ENCODE data around the gene DCTN3.

Gene DCTN3

DNA sequence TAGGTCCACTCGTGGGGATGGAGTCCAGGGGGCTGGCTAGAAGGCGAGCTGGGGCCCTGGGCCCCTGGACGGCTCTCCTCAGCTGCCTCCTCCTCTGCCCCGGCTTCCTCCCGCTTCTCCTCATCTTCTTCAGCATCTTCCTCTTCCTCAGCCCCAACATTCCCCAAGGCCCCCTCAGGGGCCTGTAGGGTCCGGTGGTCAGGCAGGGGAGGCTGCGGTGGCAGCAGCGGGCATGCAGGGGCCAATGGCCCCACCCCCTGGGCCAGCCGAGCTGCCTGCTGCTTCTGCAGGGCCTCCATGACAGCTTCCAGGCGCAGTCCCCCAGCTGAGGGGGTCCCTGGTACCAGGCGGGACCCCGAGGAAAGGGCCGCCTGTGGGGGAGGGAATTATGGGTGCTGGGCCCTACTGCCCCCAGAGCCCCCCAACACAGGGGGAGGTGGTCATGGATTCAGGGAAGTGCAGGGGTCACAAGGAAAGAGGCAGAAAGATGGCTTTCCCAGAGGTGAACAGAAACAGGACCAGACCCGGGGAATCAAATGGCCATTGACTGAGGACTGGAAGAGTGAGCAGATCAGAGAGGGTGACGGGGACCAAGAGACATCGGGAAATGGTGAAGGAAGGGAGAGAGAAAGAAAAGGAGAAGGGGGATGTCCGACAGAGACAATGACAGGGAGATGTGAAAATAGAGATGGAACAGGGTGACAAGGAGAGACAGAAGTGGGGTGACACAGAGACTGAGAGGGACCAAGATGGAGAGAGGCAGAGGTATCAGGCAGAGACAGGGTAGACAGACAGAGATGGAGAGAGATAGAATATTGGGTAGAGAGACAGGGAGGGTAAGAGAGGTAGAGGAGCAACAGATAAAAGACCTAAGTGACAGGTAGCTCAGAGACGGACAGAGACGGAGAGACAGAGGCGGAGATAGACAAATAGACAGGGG, 7.7 kb upstream of the DCTN3 start:
- no peak for DNase-seq (ENCODE audit: low read depth, low spot score)
- no peak overlapping the region for H3K4me3 ChIP-seq (ENCODE audit: low read length)

DNA sequence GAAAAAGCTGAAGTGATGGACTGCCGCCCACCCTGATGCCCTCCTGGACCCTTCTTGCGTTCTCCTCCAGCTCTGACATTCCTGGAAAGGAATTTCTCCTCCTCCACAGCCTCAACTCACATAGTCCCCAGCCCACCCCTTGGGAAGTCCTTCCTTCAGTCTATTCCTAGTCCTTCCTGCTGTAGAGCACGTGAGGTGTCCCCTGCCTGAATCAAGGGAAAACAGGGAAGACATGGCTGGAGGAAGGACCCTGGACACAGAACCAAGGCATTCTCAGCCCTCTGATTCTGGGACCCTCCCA, 4.8 kb upstream of the DCTN3 start:
- DNase-seq (ENCODE audit: low read depth, low spot score): no peak
- H3K4me3 ChIP-seq (ENCODE audit: low read length): no peak overlapping the region

DNA sequence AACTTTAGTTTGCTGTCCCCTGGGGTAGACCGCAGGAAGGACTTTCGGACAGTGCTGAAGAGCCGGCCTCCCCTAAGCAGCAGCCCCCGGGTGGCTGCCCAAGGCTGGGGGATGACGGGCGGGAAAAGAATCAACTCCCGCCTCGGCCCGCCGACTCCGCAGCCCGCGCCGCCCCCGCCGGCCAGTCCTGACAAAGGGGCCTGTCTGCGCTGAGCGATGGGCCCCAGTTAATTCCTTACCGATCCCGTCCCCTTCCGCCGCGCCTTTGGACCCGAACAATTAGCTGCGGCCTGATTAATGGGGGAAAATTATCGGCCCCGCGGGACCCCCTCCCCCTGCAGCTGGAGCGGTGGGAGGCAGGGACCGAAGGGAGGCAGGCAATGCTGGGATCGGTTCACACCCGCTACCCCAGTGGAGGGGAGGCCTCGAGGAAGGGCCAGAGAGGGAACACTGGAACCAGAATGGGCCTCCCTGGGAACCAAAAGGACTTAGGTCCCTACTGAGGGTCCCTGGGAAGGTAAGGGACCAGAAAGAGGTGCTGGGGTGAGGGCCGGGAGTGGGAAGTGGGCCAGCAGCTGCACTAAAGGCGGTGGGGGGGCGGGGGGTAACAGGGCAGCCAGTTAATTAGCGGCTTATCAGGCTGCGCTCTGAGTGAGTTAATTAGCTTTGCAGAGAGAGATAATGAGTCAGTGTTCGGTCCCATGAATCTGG, 4.3 kb upstream of the DCTN3 start:
- no peak for DNase-seq (ENCODE audit: low read depth, low spot score)

DNA sequence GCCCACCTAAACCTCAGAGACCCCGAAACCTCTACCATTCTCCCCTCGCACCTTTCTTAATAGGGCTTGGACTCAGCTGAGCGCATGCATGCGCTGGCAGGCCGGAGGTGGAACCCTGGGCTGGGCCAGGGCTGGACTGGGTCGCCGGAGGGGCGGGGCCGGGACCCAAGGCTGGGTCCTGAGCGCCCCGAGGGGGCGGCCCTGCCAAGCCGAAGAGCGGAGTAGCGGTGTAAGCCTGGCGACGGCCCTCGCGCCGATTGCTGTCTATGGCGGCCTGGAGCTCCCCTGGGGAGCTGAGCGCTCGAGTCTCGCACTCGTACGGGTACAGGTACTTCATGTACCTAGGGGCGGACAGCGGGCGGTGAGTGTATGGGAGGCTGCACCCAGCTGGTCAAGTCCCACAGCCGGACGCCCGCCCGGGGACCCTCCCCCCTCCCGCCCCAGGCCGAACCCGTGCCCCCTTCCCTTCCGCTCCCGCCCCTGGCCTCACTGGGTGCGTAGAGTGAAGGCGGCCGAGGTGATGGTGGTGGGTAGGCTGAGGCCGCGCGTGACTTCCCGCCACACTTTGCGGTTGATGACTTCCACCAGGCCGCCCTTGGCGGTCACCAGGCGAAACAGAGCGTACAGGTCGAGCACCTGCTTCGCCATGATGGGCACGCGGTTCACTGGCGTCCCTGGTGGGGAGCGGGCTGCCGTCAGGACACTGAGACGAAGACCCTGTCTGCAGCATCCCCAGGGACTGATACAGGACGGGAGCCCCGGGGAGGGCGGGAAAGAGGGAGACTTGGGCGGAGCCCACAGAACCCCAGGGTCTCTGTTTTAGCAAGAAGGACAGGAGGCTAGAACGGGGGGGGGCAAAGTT, 3.3 kb upstream of the DCTN3 start:
- DNase-seq (ENCODE audit: low read depth, low spot score): no peak
- H3K4me3 ChIP-seq (ENCODE audit: low read length): no peak overlapping the region

More for the DNA sequence above, 4.3 kb upstream of the DCTN3 start:
- H3K4me3 ChIP-seq (ENCODE audit: low read length): no peak overlapping the region

DNA sequence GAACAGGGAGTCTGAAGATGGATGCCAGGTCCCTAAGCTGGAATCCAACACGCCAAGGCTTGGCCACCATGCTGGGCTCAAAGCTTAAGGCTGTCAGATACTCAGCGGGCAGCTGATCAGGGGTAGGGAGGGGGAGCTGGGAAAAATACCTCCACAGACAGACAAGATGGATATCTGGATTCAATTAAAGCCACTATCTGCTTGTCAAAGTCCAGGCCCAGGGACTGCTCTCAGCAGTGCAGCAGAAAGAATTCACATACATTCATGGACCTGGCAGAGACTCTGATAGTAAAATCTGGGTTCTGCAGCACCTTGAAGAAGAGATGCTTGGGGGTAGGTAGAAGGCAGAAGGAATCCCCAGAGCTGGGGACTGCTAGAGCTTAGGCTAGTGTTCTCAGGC, 5.2 kb downstream of the DCTN3 start:
- no peak for DNase-seq (ENCODE audit: low read depth, low spot score)
- H3K4me3 ChIP-seq (ENCODE audit: low read length): no peak overlapping the region

DNA sequence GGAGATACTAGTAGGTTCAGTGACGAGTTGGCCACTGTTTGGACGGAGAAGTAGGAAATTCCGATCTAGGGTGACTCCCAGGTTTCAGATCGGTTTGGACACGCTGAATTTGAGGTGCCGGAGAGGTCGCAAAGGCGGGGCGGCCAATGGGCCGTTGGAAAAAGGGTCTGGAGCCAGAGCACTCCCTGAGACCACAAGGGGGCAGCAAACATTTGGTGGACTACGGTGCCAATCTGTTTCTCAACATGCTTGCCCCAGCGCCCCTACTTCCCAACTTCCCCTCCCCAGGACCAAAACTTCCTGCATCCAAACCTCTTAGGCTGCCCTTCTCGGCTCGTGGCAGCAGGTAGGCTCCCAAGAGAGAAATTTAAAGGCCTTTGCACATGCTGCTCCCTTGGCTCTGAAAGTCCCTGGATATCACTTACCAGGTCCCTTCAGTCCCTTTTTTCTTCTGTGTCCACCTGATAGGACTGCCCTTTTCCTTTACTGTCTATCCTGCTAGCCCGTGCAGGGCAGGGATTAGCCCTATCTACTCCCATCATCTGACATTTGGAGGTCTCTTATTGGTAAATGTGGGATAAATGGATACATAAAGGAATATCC, 7.4 kb downstream of the DCTN3 start:
- peak; percentile 54 for DNase-seq (ENCODE audit: low read depth, low spot score)

DNA sequence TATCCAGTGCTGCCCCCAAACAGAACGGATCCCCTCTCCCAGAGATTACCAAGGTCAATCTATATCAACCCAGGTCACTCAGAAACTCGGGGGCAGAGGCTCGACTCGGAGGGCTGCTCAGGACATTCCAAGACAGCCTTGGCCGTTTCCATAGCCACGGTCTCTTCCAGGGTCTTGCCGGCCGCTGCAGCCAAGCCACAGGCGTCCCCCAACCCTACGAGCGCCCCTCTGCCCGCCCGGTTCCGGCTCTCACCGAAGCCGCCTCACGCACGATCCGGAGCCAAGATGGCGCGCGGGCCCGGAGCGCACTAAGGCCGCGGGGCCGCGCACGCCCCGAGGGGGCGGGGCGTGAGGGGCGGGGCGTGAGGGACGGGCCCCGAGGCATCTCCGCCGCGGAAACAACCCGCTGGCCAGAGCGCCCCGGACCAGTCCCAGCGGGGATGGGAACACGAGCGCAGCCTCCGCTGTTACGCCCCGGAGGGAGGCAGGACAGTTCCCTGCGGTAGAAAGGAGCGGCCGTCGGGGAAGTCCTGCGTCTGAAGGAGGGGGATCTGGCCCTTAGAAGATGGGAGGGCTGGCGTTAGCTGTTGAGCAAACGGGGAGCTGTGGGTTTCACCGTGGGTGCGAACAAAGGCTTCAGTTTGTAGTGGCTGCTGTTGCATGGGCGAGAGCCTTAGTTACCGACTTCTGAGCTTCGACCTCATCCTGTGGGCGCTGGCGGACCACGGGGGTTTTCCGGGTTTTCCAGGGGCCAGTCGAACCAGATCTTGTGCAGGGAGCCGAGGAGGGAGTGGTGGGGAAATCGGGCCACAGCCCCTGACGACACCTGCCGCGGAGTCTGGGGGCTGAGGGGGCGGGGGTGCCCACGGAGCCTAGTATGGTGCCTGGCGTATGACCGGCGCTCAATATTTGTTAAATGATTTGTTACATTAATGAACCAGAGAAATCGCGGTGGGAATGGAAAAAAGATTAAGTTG, 8.2 kb downstream of the DCTN3 start, which contains the start of gene RPP25L:
Gene RPP25L (minus strand): TSS at position 287 of the 977 bp plus-strand sequence. CDS start 801 bp downstream, outside the sequence.
- peak within 1 kb of the TSS; percentile 94 for H3K4me3 ChIP-seq (ENCODE audit: low read length)
- peak; percentile 55 for DNase-seq (ENCODE audit: low read depth, low spot score)

More for the DNA sequence above, 7.4 kb downstream of the DCTN3 start:
- H3K4me3 ChIP-seq (ENCODE audit: low read length): peak overlapping the region; percentile 94

DNA sequence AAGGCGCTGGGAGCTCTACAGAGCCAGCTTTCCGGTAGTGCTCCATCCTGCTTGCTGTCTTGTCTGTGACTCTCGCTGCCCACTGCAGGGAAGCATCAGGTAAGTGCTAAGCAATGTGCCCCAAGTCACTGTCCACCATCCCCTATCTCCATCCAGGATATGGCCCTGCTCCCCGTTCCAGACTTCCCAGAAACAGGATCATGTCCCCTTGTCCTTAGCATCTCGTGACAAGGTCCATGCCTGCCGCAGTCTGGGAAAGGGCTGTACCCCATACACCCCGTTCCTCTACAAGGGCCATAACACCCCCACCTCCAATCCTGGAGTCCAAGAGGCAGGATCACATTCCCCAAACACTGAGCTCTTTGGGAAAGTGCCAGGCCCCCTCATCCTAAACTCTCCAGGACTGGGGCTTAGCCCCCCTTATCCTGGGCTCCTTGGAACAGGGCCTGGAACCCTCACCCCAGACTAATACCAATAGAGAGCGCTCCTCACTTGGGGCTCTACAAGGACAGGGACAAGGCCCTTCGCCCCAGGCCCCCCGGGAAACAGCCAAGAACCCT, 9.0 kb downstream of the DCTN3 start:
- H3K4me3 ChIP-seq (ENCODE audit: low read length): peak overlapping the region; percentile 94
- DNase-seq (ENCODE audit: low read depth, low spot score): no peak

DNA sequence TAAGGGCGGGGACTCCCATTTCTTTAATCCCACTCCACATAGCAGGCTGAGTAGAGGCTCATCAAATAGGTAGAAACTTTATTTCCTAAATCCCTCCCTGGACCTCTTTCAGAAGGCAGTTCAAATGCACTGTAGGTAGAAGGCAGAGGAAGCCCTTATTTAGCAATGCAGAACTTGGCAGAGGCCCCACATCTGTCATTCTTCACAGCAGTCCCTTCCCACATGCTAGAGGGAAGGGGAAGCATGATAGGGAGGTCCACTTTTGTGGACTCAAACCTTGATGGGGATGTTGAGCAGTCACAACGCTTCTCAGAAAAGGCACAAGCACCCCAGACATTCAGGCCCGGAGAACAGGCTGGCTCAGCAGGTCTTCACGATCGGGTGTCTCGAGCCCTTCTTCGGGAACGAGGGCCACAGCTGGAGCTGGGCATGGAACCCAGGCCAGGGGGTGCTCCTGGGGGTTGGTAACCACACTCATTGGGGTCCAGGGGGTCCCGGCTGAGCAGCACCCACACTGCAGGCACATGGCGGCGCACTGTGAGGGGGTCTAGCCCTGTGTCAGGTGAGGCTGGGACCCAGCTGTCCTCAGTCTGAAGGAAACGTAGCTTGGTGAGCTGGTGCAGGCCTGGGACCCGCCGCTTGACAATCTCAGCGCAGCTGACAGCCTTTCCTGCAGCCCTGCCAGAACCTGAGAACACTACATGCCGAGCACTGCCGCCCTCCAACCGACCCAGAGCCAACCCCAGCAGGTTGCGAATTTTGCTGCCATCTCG, 9.7 kb downstream of the DCTN3 start:
- H3K4me3 ChIP-seq (ENCODE audit: low read length): peak overlapping the region; percentile 94
- DNase-seq (ENCODE audit: low read depth, low spot score): no peak

DNA sequence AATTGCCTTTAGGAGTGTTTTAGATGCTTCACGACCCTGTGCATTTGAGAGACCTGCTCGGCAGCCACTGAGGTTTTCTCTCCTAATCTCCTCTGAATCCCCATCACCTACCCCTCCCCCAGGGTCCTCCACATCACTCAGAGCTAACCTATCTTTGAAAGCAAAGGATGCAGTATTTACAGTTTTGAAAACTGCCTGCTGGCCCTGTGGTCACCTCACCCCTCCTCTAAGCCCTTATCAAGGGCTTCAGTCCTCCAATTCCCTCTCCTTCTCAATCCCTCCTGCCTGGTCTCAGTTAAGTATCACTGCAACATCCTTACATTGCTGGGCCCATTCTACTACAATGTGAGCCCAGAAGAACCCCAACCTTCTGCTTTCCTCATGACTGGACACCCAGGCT, 13.0 kb downstream of the DCTN3 start:
- DNase-seq (ENCODE audit: low read depth, low spot score): no peak
- H3K4me3 ChIP-seq (ENCODE audit: low read length): no peak overlapping the region

DNA sequence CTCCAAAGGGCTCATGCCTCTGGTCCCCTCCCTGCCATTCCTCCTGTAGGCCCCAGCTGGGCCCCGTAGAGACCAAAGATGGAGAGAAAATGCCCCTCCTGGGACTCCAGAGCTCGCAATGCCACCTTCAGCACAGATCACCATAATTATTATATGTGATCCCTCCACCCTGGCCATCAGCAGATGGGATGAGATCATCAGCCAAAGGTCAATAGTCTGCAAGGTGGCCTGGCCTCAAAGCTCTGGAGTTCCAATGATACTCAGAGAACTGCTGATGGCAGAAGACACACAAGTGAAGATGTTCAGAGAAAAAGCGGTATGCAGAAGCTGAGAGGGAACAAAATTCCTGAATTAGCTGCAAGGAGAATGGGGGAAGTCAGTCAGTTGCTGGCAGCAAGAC, 13.4 kb downstream of the DCTN3 start:
- no peak overlapping the region for H3K4me3 ChIP-seq (ENCODE audit: low read length)
- no peak for DNase-seq (ENCODE audit: low read depth, low spot score)

DNA sequence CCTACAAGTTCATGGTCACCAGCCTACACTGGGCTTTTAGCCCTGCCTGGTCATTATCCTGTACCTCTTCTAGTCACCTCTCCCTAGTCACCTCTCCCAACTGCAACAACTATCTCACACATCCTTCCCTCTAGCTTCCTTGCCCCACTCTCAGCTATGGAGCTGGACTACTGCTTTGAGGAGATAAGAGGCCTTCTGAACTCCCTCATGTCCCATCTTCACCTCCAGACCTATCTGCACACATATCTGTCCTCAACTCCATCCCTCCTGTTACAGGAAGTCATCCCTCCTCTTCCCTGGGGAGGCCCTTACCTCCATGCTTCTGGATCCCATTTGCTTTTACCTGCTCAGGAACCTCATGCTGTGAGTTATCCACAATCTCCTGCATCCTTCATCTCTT, 14.1 kb downstream of the DCTN3 start:
- H3K4me3 ChIP-seq (ENCODE audit: low read length): no peak overlapping the region

DNA sequence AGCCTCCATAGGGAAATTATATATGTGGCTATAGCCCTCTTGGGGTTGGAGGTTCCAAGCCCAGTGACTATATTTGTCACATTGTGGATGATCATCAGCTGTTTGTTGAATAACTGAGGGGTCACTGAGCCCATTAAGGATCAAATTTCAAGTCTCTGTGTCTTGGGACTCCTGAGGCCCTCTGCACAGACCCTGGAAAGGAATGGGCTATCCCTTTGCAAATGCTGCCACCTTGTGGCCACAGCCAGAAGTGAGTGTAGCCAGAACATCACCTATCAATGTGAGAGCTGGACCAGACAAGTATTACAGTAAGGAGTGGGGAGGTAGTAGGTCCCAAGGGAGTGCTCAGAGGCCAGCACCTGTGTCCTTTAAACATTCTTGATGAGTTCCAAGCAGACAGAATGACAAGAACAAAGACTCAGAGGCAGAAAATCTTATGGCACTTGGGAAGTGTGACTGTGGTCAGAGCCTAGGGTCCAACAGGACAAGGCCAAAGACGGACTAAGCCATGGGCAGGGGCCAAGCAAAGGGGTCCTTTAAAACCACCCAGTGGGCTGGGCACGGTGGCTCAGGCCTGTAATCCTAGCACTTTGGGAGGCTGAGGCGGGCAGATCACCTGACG, 16.6 kb downstream of the DCTN3 start:
- peak; percentile 62 for DNase-seq (ENCODE audit: low read depth, low spot score)
- no peak overlapping the region for H3K4me3 ChIP-seq (ENCODE audit: low read length)

More for the DNA sequence above, 14.1 kb downstream of the DCTN3 start:
- no peak for DNase-seq (ENCODE audit: low read depth, low spot score)

DNA sequence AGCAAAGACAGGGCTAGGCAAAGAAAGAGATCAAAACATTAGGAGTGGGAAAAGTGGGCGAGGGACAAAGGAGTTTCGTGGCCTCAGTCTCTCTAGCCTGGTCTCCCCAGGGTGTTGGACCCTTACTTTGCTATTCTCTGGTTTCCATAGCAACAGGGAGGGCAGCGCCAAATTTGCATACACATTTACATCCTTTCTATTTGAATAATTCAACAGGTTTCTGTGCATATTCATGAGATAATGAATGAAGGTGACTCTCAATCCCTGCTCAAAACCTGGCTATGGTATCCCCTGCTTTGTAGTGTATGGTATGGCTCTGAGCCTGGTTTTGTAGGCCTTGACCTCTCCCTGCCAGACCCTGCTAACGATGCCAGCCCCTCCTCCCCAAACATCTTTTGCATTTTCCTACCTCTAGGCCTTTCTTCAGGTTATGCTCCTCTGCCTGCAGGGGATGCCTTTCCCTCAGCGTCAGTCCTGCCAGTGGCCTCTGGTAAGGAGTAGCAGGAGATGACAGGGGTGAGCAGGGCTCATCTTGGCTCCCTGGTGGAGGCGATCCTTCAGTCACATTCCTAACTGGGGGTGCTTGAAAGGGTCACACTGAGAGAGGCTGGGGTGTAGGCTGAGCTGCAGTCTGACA, 18.2 kb downstream of the DCTN3 start:
- no peak overlapping the region for H3K4me3 ChIP-seq (ENCODE audit: low read length)
- DNase-seq (ENCODE audit: low read depth, low spot score): no peak

DNA sequence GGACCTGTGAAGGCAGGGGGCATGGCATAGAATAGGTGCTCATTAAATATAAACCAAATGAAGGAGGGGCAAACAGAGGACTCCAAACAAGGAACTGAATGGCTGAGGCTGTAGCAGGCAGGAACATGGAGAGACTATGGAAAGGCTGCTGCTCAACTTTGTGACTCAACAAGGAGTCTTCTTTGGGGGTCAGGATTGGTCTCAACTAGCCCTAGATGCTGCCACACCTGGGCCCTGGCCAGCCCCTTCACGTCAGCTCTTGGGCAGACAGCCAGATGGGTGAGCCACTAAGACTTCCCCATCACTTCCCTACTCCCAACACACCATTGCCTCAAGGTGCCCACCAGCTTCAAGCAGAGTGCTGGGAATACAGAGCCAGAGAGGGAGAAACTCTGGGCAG, 19.4 kb downstream of the DCTN3 start:
- DNase-seq (ENCODE audit: low read depth, low spot score): no peak
- no peak overlapping the region for H3K4me3 ChIP-seq (ENCODE audit: low read length)

DNA sequence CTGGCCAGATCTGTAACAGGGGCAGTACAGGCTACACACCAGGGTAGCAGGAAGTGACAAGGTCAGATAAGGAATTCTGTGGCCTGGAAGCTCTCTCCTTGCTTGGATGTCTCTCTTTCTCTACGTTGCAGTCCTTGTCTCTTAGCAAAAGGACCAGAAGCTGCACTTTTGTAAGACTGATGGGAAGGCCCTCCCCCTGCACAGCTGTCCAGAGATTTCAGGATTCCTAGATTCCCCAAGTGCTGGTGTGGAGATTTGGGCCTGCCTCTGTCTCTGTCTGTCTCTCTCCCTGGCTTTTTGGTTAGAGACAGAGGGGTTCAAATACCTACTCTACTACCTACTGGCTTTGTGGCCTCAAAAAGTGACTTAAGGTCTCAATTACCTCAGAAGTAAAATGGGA, 20.7 kb downstream of the DCTN3 start:
- no peak for DNase-seq (ENCODE audit: low read depth, low spot score)

More for the DNA sequence above, 20.7 kb downstream of the DCTN3 start:
- H3K4me3 ChIP-seq (ENCODE audit: low read length): no peak overlapping the region
